GM23248 (cell line): ENCODE data around the gene TMPRSS11A. TPM values are rescaled to one million over a fixed set of nuclear protein-coding genes. Genes with fewer than 3 reads are reported as not detected.
A peak's percentile ranks its signal among the peaks of the same experiment; 100 is the strongest.

Experiments
- DNase-seq: peaks from one replicate; pipeline ENCODE4 v3.0.0-alpha.2; 2015
- H2AFZ ChIP-seq: fragments of 200-600 bp; sonication (generic); 2 replicates; pipeline ENCODE4 v1.6.1; 2016; ENCODE audit warnings: antibody characterized with exemption
- H3F3A ChIP-seq: fragments of 200-600 bp; sonication (generic); 2 replicates; pipeline ENCODE4 v1.6.1; 2016; ENCODE audit warnings: mild to moderate bottlenecking, antibody characterized with exemption, mixed run types; ENCODE audit not compliant: insufficient read depth
- H3K27ac ChIP-seq: fragments of 200-600 bp; sonication (generic); 2 replicates; pipeline ENCODE4 v1.5.1; 2016; ENCODE audit warnings: mild to moderate bottlenecking
- H3K27me3 ChIP-seq: fragments of 200-600 bp; sonication (generic); replicated peaks from 2 replicates; pipeline ENCODE4 v1.6.1; 2016; ENCODE audit warnings: mild to moderate bottlenecking; ENCODE audit not compliant: insufficient read depth
- H3K36me3 ChIP-seq: fragments of 200-600 bp; sonication (generic); 2 replicates; pipeline ENCODE4 v1.6.1; 2016; ENCODE audit warnings: low read depth, mild to moderate bottlenecking
- H3K4me1 ChIP-seq: fragments of 200-600 bp; sonication (generic); 2 replicates; pipeline ENCODE4 v1.6.1; 2016; ENCODE audit warnings: mild to moderate bottlenecking; ENCODE audit not compliant: insufficient read depth
- H3K4me2 ChIP-seq: fragments of 200-600 bp; sonication (generic); one replicate; pipeline ENCODE4 v1.6.1; 2016; ENCODE audit warnings: mild to moderate bottlenecking; ENCODE audit not compliant: unreplicated experiment
- H3K4me3 ChIP-seq: fragments of 200-600 bp; sonication (generic); 2 replicates; pipeline ENCODE4 v1.5.1; 2016; ENCODE audit warnings: mild to moderate bottlenecking
- H3K79me2 ChIP-seq: fragments of 200-600 bp; sonication (generic); 2 replicates; pipeline ENCODE4 v1.6.1; 2016; ENCODE audit warnings: mild to moderate bottlenecking; ENCODE audit not compliant: insufficient read depth
- H3K9ac ChIP-seq: fragments of 200-600 bp; sonication (generic); 2 replicates; pipeline ENCODE4 v1.6.1; 2016; ENCODE audit warnings: mild to moderate bottlenecking
- H3K9me2 ChIP-seq: fragments of 200-600 bp; sonication (generic); 2 replicates; pipeline ENCODE4 v1.6.1; 2016; ENCODE audit warnings: mixed run types, mild to moderate bottlenecking, moderate library complexity; ENCODE audit not compliant: insufficient read depth
- H3K9me3 ChIP-seq: fragments of 200-600 bp; sonication (generic); one replicate; pipeline ENCODE4 v1.6.1; 2017; ENCODE audit warnings: low read depth
- H4K20me1 ChIP-seq: fragments of 200-600 bp; sonication (generic); 2 replicates; pipeline ENCODE4 v1.6.0; 2016; ENCODE audit not compliant: insufficient read depth
- EZH2 ChIP-seq: fragments of 200-600 bp; sonication (generic); IDR thresholded peaks from 2 replicates; pipeline ENCODE4 v1.6.1; 2018; ENCODE audit warnings: antibody characterized with exemption, mild to moderate bottlenecking; ENCODE audit not compliant: insufficient read depth, poor library complexity, severe bottlenecking
- EZH2phosphoT487 ChIP-seq: fragments of 200-600 bp; sonication (generic); IDR thresholded peaks from 2 replicates; pipeline ENCODE4 v1.6.1; 2018; ENCODE audit warnings: antibody characterized with exemption, moderate library complexity, mild to moderate bottlenecking, low read depth; ENCODE audit not compliant: insufficient read depth
- WGBS, 2 experiments: methylation state at CpG; one replicate each; pipeline ENCODE4 v1.1.6; 2015 to 2017; ENCODE audit warnings: low lambda C conversion rate in 2 of 2, low coverage in 1 of 2; ENCODE audit errors: missing lambda C conversion rate in 2 of 2; 5-methylcytosine and 5-hydroxymethylcytosine counted together
- in situ Hi-C: fragments of 300-500 bp; cut with MboI; formaldehyde crosslinking; loops from 2 replicates; pipeline ENCODE4 v1.15.0; 2020
- polyA plus RNA-seq: library from polyadenylated mRNA; unstranded; fragments of >200 nt; fragmentation: Nextera tagmentation; extraction: Ambion mirVana; gene quantifications from 2 replicates; pipeline ENCODE4 v1.2.1, GENCODE V29; 2016
- total RNA-seq: library from RNA; depleted of rRNA; stranded (reverse); fragments of >200 nt; shearing (Covaris generic); gene quantifications from 2 replicates; pipeline ENCODE4 v1.2.3, GENCODE V29; 2014

The TMPRSS11A gene
- total and polyA plus RNA-seq, 2 experiments from 2014 or later: not detected

DNA sequence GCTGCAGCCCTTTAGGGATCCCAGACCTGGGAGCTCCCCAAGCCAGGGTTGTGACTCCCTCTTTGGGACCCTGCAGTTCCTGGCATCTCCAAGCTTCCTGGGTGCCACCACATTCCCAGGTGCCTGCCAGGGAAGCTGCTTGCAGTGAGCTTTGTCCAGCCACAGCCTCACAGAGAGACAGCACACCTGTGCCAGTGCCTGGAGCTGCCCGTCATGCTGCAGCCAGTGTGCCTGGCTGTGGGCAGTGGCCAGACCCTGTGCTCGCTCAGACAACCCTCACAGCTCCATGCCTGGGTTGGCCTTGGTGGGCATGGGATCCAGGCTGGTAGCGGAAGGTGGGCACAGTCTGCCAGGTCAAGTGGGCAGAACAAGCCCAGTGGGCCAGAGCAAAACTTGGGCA lies 36.0 kb downstream of the TMPRSS11A start:
- Histone ChIP-seq H3K27ac (no peak overlapping the region), H3K4me3 (no peak overlapping the region), H3K36me3 (no peaks in the 10 kb centered on the region), H3K4me2 (no peak overlapping the region), H3K9me3 (no peaks in the 10 kb centered on the region), H3K9ac (no peak overlapping the region), H4K20me1 (no peaks in the 10 kb centered on the region), H3K27me3 (no peaks in the 10 kb centered on the region), H3F3A (no peaks in the 10 kb centered on the region), H3K79me2 (no peaks in the 10 kb centered on the region), H3K4me1 (peaks cover 4% of the 10 kb centered on the region; the same call in 1 of the 2 replicates), H2AFZ (no peak overlapping the region), H3K9me2 (no peaks in the 10 kb centered on the region)
- WGBS, 2 experiments: 70 to 83% methylated on average over 2 to 3 of the region's 3 CpGs
- TF ChIP-seq EZH2phosphoT487: no peak
- TF ChIP-seq EZH2: no peak
- no peak for DNase-seq
- in situ Hi-C loops: no loop called here

DNA sequence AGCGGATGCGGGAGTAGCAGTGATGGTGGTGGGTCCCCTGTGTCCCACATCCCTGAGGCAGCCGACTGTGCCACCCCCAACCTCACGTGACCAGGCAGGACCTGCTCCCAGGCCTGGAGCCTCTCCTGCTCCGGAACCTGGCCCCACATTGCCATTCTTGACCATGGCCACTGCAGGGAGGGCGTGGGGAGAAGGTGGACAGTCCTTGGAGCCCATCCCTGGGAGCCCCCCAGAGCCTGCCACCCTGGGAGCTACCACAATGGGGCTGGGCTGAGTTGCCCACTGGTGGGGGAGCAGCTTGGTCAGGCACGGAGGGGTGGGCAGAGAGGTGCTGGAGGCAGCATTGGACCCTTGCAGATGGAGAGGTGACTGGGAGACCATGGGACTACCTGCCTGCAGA lies 36.8 kb downstream of the TMPRSS11A start:
- Histone ChIP-seq H3K4me3 (no peak overlapping the region), H3K27ac (no peak overlapping the region), H3F3A (no peaks in the 10 kb centered on the region), H3K4me1 (peaks cover 4% of the 10 kb centered on the region; the same call in 1 of the 2 replicates), H4K20me1 (no peaks in the 10 kb centered on the region), H2AFZ (no peak overlapping the region), H3K9me3 (no peaks in the 10 kb centered on the region), H3K9me2 (no peaks in the 10 kb centered on the region), H3K79me2 (no peaks in the 10 kb centered on the region), H3K36me3 (no peaks in the 10 kb centered on the region), H3K4me2 (no peak overlapping the region), H3K9ac (no peak overlapping the region), H3K27me3 (no peaks in the 10 kb centered on the region)
- DNase-seq: no peak
- 66% methylated on average over 7 of the region's 7 CpGs for WGBS, 2 experiments
- in situ Hi-C loops: no loop called here
- TF ChIP-seq EZH2phosphoT487 (no peak), EZH2 (no peak)

DNA sequence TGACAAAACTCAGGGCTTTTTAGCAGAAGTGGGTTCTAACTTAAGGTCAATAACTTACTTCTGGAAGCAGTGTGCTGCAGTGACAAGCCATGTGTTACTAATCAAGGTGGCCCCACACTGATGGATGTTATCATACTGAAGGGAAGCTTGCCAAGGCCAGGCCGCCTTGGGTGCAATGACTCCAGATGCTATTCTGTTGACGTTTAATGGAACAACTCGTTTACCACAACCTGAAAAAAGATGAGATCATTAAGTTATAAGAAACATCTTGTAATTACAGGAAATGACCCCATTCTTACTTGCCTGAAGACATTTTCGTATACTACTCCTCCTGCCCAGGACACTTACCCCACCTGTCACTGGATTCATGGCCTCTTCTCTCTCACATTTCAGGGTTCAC lies 40.6 kb downstream of the TMPRSS11A start:
- Histone ChIP-seq H3K79me2 (no peaks in the 10 kb centered on the region), H3K9me2 (no peaks in the 10 kb centered on the region), H3K4me2 (no peak overlapping the region), H3K4me3 (no peak overlapping the region), H3K36me3 (no peaks in the 10 kb centered on the region), H3K9ac (no peak overlapping the region), H3F3A (no peaks in the 10 kb centered on the region), H3K9me3 (no peaks in the 10 kb centered on the region), H3K4me1 (peaks cover 4% of the 10 kb centered on the region; the same call in 1 of the 2 replicates), H4K20me1 (no peaks in the 10 kb centered on the region), H3K27ac (no peak overlapping the region), H3K27me3 (no peaks in the 10 kb centered on the region), H2AFZ (no peak overlapping the region)
- TF ChIP-seq EZH2phosphoT487: no peak
- no peak for TF ChIP-seq EZH2
- whole genome bisulfite sequencing, 2 experiments: 37 to 39% methylated on average over 4 of the region's 4 CpGs
- DNase-seq: peak; percentile 47
- in situ Hi-C loops: no loop called here

DNA sequence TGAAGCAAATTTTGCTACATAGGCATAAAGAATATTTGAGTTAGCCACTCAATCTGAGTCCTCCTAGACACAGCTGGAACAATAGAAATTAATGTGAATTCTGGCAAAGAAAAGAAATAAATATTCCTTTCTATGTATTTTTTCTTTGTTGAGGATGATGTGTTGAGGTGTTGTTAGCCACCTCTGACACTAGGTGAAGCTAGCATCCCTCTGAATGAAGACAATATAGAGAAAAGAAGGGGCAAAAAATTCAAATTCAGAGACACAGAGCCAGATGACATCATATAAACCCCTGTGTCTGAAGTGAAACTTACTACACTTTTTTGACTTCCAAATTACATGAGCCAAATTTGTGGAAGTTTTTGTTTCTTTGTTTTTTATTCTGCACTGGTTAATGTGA lies 44.9 kb downstream of the TMPRSS11A start:
- no peak overlapping the region for H3K9ac ChIP-seq
- H3K4me2 ChIP-seq: no peak overlapping the region
- in situ Hi-C loops: no loop called here
- no peak overlapping the region for H2AFZ ChIP-seq
- no peak overlapping the region for H3K4me3 ChIP-seq
- no peaks in the 10 kb centered on the region for H3K27me3 ChIP-seq
- H3K27ac ChIP-seq: no peak overlapping the region
- H3K9me2 ChIP-seq: no peaks in the 10 kb centered on the region
- H3K4me1 ChIP-seq: peaks cover 4% of the 10 kb centered on the region; the same call in 1 of the 2 replicates
- H3K79me2 ChIP-seq: no peaks in the 10 kb centered on the region
- TF ChIP-seq EZH2phosphoT487 (no peak), EZH2 (no peak)
- no peaks in the 10 kb centered on the region for H3F3A ChIP-seq
- H3K36me3 ChIP-seq: no peaks in the 10 kb centered on the region
- no peaks in the 10 kb centered on the region for H4K20me1 ChIP-seq
- peak; percentile 14 for DNase-seq
- no peaks in the 10 kb centered on the region for H3K9me3 ChIP-seq

DNA sequence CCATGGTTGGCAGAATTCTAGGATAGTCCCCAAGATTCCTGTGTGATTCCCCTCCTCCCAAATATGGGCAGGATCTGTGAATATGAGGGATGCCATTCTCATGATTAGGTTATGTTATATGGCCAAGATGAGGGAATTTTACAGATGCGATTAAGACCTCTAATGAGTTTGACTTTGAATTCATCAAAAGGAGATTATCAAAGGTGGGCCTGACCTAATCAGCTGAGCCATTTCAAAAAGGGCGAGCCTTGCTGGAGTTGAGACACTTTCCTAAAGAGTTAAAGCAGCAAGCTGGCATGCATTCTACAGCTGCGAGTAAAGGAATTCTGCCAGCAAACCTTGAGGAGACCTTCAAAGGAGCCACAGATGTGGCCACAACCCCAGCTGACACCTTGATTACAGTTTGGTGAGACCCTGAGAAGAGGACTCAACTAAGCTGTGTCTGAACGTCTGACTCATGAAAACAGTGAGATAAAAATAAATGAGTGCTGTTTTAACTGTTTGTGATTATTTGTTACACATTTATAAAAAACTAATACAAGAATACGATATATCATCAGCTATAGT lies 47.8 kb downstream of the TMPRSS11A start:
- Histone ChIP-seq H3K9me3 (no peaks in the 10 kb centered on the region), H3F3A (no peaks in the 10 kb centered on the region), H3K27me3 (no peaks in the 10 kb centered on the region), H3K4me3 (no peak overlapping the region), H4K20me1 (no peaks in the 10 kb centered on the region), H3K27ac (no peak overlapping the region), H3K9ac (no peak overlapping the region), H3K36me3 (no peaks in the 10 kb centered on the region), H3K9me2 (no peaks in the 10 kb centered on the region), H3K79me2 (no peaks in the 10 kb centered on the region), H3K4me1 (no peaks in the 10 kb centered on the region), H2AFZ (no peak overlapping the region), H3K4me2 (no peak overlapping the region)
- in situ Hi-C loops: no loop called here
- no peak for DNase-seq
- 57 to 58% methylated on average over 5 of the region's 5 CpGs for WGBS, 2 experiments
- TF ChIP-seq EZH2 (no peak), EZH2phosphoT487 (no peak)
